Measurements from ENCODE around the gene METTL25. TPM values are rescaled to one million over a fixed set of nuclear protein-coding genes. Genes with fewer than 3 reads are reported as not detected.

METTL25 gene
- total and polyA plus RNA-seq, 4 donors: 6.1 to 30.1 (median 13.3) TPM

DNA sequence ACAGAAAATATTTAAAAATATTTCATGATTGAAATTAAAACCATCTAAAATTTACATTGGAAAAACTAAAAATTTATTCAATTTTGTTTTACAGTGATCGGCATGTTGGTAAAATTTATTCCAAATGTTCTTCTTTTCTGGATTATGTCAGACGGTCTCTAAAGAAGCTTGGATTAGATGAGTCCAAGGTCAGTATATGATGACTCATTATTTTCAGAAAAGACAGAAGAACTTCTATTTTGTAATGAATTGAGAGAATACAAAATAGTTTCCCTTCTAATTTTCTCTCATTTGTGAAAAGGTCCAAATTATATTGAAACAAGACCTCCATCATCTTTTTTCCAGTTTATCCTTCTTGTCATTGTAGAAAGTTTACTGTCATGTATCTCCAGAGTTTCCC is 98.3 kb downstream of the METTL25 start:
- Histone ChIP-seq H3K9me3 (ENCODE audit: control insufficient read depth, insufficient read depth, low read length) (no peaks in the 10 kb centered on the region), H3K4me3 (ENCODE audit: low read depth, low read length) (no peak overlapping the region), H3K27me3 (ENCODE audit: control insufficient read depth, insufficient read depth, low read length) (no peaks in the 10 kb centered on the region), H3K36me3 (ENCODE audit: control insufficient read depth, insufficient read depth, low read length) (no peaks in the 10 kb centered on the region), H3K4me1 (ENCODE audit: control insufficient read depth, insufficient read depth, low read length) (no peaks in the 10 kb centered on the region), H3K27ac (ENCODE audit: low read depth, low read length) (no peak overlapping the region)
- WGBS (ENCODE audit: insufficient coverage): no CpG with 5 or more reads among the region's 2 CpGs
- no peak for DNase-seq (ENCODE audit: low read depth in 4 of 6, low spot score in 6 of 6)

DNA sequence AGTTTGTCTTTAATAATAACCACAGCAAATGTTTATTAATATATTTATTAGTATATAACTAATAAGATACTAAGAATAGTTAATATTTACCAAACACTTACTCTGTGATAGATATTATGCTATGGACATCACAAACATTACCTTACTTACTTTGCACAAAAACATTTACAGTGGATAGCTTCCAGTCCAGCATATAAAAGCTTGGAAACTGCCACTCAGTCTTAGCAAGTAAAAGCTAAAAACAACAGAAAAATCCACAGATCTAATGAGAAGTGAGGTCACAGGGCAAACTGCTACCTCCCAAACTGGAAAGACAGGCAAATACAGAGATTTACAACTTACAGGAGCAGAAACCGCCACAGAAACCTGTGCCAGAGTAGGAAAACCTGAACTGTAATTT is 99.8 kb downstream of the METTL25 start:
- Histone ChIP-seq H3K4me1 (ENCODE audit: control insufficient read depth, insufficient read depth, low read length) (no peaks in the 10 kb centered on the region), H3K27me3 (ENCODE audit: control insufficient read depth, insufficient read depth, low read length) (no peaks in the 10 kb centered on the region), H3K4me3 (ENCODE audit: low read depth, low read length) (no peak overlapping the region), H3K36me3 (ENCODE audit: control insufficient read depth, insufficient read depth, low read length) (no peaks in the 10 kb centered on the region), H3K27ac (ENCODE audit: low read depth, low read length) (no peak overlapping the region), H3K9me3 (ENCODE audit: control insufficient read depth, insufficient read depth, low read length) (no peaks in the 10 kb centered on the region)
- DNase-seq (ENCODE audit: low read depth in 4 of 6, low spot score in 6 of 6): no peak
- WGBS (ENCODE audit: insufficient coverage): no CpG with 5 or more reads among the region's 1 CpG

DNA sequence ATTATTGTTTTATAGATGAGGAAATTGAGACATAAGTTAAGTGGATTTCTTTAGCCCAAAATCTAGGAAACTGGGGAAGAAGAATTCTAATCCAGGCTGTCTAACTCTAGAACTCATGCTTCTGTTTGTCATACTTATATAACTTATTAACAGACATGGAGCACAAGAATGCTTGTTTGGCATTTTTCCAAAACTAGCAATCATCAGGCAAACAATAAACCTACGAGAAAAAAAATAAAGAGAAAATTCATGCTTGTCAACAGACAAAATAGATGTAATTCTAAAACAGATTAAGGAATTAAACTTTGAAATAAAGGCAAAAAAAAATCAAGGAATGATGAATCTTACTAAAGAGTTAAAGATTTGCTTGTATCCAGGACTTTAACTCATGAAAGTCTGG is 103.1 kb downstream of the METTL25 start:
- no peak for DNase-seq (ENCODE audit: low read depth in 4 of 6, low spot score in 6 of 6)
- no peaks in the 10 kb centered on the region for H3K4me1 ChIP-seq (ENCODE audit: control insufficient read depth, insufficient read depth, low read length)
- H3K4me3 ChIP-seq (ENCODE audit: low read depth, low read length): no peak overlapping the region
- no CpG with 5 or more reads among the region's 1 CpG for WGBS (ENCODE audit: insufficient coverage)
- H3K27ac ChIP-seq (ENCODE audit: low read depth, low read length): no peak overlapping the region
- H3K9me3 ChIP-seq (ENCODE audit: control insufficient read depth, insufficient read depth, low read length): no peaks in the 10 kb centered on the region
- H3K36me3 ChIP-seq (ENCODE audit: control insufficient read depth, insufficient read depth, low read length): no peaks in the 10 kb centered on the region
- no peaks in the 10 kb centered on the region for H3K27me3 ChIP-seq (ENCODE audit: control insufficient read depth, insufficient read depth, low read length)

DNA sequence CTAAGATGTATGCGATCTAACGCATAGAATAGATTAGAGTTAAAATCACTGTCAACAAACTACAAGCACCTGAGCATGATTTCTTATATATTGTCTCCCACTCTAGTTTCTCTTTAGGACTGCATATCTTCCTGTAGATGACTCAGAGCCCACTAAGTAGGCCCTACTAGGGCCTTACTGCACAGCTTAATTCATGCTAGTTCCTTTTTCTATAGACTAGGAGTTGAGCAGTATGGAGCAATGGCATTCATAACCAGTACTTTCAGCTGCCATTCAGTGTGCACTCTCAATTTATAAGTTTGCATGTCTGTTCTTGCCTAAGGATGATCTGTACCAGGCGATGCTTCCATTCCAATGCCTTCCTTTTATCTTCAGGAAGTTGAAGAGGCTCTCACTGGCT is 103.5 kb downstream of the METTL25 start:
- H3K27me3 ChIP-seq (ENCODE audit: control insufficient read depth, insufficient read depth, low read length): no peaks in the 10 kb centered on the region
- no peaks in the 10 kb centered on the region for H3K9me3 ChIP-seq (ENCODE audit: control insufficient read depth, insufficient read depth, low read length)
- no peaks in the 10 kb centered on the region for H3K4me1 ChIP-seq (ENCODE audit: control insufficient read depth, insufficient read depth, low read length)
- no peak overlapping the region for H3K27ac ChIP-seq (ENCODE audit: low read depth, low read length)
- no CpG with 5 or more reads among the region's 3 CpGs for WGBS (ENCODE audit: insufficient coverage)
- no peak for DNase-seq (ENCODE audit: low read depth in 4 of 6, low spot score in 6 of 6)
- no peaks in the 10 kb centered on the region for H3K36me3 ChIP-seq (ENCODE audit: control insufficient read depth, insufficient read depth, low read length)
- H3K4me3 ChIP-seq (ENCODE audit: low read depth, low read length): no peak overlapping the region

DNA sequence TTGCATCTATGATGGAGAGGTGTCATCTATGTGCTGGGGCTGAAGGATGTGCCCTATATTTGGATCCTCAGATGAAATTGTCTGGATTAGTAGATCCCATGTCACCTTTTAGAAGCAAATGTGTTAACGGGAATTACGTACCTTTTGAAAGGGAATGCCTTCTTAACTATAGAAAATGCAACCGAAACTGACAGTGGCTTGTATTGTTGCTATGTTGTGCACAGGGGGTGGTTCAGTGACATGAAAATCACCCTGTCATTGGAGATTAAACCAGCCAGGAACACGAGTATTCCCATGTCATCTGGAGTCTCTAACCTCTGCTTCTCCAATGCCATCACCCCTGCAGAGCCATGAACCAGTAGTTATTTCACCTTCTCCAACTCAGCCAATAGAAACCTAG is 110.2 kb downstream of the METTL25 start:
- WGBS (ENCODE audit: insufficient coverage): 92% methylated on average over 2 of the region's 4 CpGs
- no peaks in the 10 kb centered on the region for H3K27me3 ChIP-seq (ENCODE audit: control insufficient read depth, insufficient read depth, low read length)
- DNase-seq (ENCODE audit: low read depth in 4 of 6, low spot score in 6 of 6): no peak
- H3K36me3 ChIP-seq (ENCODE audit: control insufficient read depth, insufficient read depth, low read length): peaks cover 3% of the 10 kb centered on the region
- H3K9me3 ChIP-seq (ENCODE audit: control insufficient read depth, insufficient read depth, low read length): no peaks in the 10 kb centered on the region
- no peak overlapping the region for H3K4me3 ChIP-seq (ENCODE audit: low read depth, low read length)
- H3K4me1 ChIP-seq (ENCODE audit: control insufficient read depth, insufficient read depth, low read length): no peaks in the 10 kb centered on the region
- H3K27ac ChIP-seq (ENCODE audit: low read depth, low read length): no peak overlapping the region

DNA sequence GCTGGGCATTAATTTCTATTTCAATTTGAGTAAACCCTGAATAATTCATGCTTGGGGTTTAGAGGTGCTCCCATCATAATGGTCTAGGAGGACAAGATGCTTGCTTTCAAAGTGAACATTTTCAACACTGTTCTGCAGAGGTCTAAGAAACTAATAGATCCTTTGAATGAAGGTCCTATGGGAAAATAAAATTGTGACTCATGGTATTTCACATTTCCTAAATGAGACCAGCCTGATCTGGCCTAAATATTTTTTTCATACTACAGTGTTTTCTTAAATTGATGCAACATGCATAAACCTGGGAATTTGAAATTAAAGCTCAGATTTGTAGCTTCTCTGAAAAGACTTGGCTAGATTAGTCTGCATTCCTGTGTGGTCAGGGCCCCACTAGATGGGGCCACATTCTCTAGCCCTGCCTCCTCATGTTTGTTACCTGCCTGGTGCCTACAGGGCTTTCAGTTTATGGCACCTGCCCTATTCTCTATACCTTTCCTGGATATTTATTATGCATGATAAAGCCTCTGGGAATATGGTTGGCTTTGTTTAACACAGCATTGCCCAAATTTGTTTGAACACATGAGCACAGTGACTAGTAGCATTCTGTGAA is 112.7 kb downstream of the METTL25 start:
- H3K36me3 ChIP-seq (ENCODE audit: control insufficient read depth, insufficient read depth, low read length): peaks cover 3% of the 10 kb centered on the region
- H3K27ac ChIP-seq (ENCODE audit: low read depth, low read length): no peak overlapping the region
- H3K27me3 ChIP-seq (ENCODE audit: control insufficient read depth, insufficient read depth, low read length): no peaks in the 10 kb centered on the region
- no peaks in the 10 kb centered on the region for H3K4me1 ChIP-seq (ENCODE audit: control insufficient read depth, insufficient read depth, low read length)
- no peak for DNase-seq (ENCODE audit: low read depth in 4 of 6, low spot score in 6 of 6)
- no peak overlapping the region for H3K4me3 ChIP-seq (ENCODE audit: low read depth, low read length)
- H3K9me3 ChIP-seq (ENCODE audit: control insufficient read depth, insufficient read depth, low read length): no peaks in the 10 kb centered on the region

DNA sequence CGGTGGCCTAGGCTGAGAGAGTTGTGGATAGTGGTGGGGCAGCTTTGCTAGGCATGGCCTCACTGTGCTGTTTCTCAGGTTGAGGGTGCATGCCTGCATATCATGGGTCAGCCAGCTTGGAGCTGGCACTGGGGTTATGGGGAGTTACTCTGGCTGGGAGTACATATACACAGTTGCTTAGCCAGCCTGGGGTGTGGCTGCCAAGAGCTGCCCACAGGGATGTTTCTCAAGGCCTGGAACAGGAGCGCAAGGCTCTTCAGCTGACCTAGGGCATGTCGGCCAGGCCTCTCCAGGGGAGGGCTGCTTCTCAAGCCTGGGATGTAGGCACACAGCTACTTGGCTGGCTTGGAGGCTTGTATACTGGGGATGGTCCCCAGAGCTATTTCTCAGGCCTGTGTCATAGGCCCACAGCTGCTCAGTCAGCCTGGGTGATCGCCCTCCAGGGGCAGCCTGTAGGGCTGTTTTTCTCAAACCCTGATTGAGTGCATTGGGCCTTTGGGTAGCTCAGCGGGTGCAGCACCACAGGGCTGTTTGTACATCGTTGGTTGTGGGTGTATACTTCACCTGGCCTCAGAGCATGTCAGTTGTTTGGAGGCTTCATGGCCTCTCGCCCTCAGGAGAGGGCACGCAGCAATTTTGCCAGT is 114.9 kb downstream of the METTL25 start:
- 96% methylated on average over 8 of the region's 8 CpGs for WGBS (ENCODE audit: insufficient coverage)
- DNase-seq (ENCODE audit: low read depth in 4 of 6, low spot score in 6 of 6): no peak

DNA sequence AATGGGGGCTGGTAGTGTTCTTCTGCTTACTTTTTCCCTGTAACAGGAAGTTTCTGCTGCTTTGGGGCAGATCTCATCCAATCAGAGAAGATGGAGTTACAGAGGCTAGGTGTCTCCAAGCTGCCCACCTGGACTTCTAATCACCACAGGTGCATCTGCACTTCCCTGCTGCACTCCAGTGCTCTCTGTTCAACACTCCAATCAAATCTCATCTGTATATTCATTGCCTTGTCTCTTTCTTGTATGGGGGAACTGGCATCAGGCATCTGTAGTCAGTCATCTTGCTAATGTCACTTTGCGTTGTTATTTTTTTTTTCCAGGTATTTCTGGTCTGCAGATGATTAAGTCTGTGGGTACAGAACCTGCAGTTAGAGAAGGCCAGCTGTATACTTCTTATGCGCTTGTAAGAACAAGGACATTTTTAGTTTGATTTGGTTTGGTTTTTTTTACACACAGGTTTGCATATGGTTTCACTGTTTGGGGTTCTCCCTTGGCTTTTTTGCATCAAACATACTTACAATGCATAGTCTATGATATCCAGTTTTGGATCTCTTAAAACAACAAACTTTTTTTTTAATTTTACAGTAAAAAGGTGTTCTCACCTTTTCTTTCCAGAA is 116.0 kb downstream of the METTL25 start:
- Histone ChIP-seq H3K9me3 (ENCODE audit: control insufficient read depth, insufficient read depth, low read length) (no peaks in the 10 kb centered on the region), H3K27ac (ENCODE audit: low read depth, low read length) (no peak overlapping the region), H3K4me3 (ENCODE audit: low read depth, low read length) (no peak overlapping the region), H3K27me3 (ENCODE audit: control insufficient read depth, insufficient read depth, low read length) (no peaks in the 10 kb centered on the region), H3K4me1 (ENCODE audit: control insufficient read depth, insufficient read depth, low read length) (no peaks in the 10 kb centered on the region), H3K36me3 (ENCODE audit: control insufficient read depth, insufficient read depth, low read length) (peaks cover 3% of the 10 kb centered on the region)
- DNase-seq (ENCODE audit: low read depth in 4 of 6, low spot score in 6 of 6): no peak
- 100% methylated on average over 1 of the region's 2 CpGs for WGBS (ENCODE audit: insufficient coverage)

More for the DNA sequence above, 114.9 kb downstream of the METTL25 start:
- Histone ChIP-seq H3K27ac (ENCODE audit: low read depth, low read length) (no peak overlapping the region), H3K36me3 (ENCODE audit: control insufficient read depth, insufficient read depth, low read length) (peaks cover 3% of the 10 kb centered on the region), H3K4me3 (ENCODE audit: low read depth, low read length) (no peak overlapping the region), H3K4me1 (ENCODE audit: control insufficient read depth, insufficient read depth, low read length) (no peaks in the 10 kb centered on the region), H3K9me3 (ENCODE audit: control insufficient read depth, insufficient read depth, low read length) (no peaks in the 10 kb centered on the region), H3K27me3 (ENCODE audit: control insufficient read depth, insufficient read depth, low read length) (no peaks in the 10 kb centered on the region)

DNA sequence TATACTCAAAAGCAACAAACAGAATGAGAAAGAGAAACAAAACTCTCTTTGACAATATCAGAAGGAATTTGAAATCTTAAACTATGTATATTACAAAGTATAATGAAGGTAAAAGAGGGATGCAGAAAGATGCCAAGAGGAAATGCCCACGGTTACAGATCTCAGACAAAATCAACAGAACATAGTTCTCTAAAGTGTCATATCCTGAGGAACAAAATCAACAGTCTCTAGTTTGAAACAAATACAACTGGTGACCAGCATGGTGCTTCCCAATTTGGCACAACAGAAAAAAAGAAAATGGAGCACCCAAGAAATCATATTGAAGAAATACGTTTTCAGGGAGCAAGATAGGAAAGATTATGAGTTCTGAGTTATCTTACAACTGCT is 116.5 kb downstream of the METTL25 start:
- Histone ChIP-seq H3K27ac (ENCODE audit: low read depth, low read length) (no peak overlapping the region), H3K27me3 (ENCODE audit: control insufficient read depth, insufficient read depth, low read length) (no peaks in the 10 kb centered on the region), H3K4me3 (ENCODE audit: low read depth, low read length) (no peak overlapping the region), H3K4me1 (ENCODE audit: control insufficient read depth, insufficient read depth, low read length) (no peaks in the 10 kb centered on the region), H3K9me3 (ENCODE audit: control insufficient read depth, insufficient read depth, low read length) (no peaks in the 10 kb centered on the region), H3K36me3 (ENCODE audit: control insufficient read depth, insufficient read depth, low read length) (peaks cover 3% of the 10 kb centered on the region)
- WGBS (ENCODE audit: insufficient coverage): no CpG with 5 or more reads among the region's 2 CpGs
- DNase-seq (ENCODE audit: low read depth in 4 of 6, low spot score in 6 of 6): no peak

DNA sequence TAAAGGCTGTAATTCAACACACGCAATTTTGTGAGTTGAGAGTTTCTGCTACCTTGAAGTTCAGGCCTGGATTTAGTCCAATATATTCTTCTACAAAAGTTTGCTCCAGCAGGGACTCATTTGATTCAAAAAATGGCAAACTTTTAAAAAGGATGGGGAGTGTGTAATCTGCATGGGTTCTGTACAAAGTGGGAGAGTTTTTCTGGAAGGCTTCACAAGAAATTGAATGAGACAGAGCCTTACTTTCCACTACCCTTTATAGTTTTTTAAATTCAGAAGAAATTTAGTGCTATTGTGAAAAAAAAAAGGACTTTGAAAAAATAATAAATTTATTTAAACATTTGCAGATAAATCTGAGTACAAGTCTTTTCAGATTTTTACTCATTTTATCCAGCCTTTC is 116.9 kb downstream of the METTL25 start:
- DNase-seq (ENCODE audit: low read depth in 4 of 6, low spot score in 6 of 6): no peak
- H3K27ac ChIP-seq (ENCODE audit: low read depth, low read length): no peak overlapping the region
- H3K9me3 ChIP-seq (ENCODE audit: control insufficient read depth, insufficient read depth, low read length): no peaks in the 10 kb centered on the region
- H3K27me3 ChIP-seq (ENCODE audit: control insufficient read depth, insufficient read depth, low read length): no peaks in the 10 kb centered on the region
- WGBS (ENCODE audit: insufficient coverage): no CpG with 5 or more reads among the region's 1 CpG
- H3K4me1 ChIP-seq (ENCODE audit: control insufficient read depth, insufficient read depth, low read length): no peaks in the 10 kb centered on the region
- peaks cover 3% of the 10 kb centered on the region for H3K36me3 ChIP-seq (ENCODE audit: control insufficient read depth, insufficient read depth, low read length)
- H3K4me3 ChIP-seq (ENCODE audit: low read depth, low read length): no peak overlapping the region

Measured in spinal cord (tissue), 10 donors.